H1 (cell line): ENCODE data around the gene KIAA0930.

Experiments used
- EP300 ChIP-seq, 2 experiments: IDR thresholded peaks; 1 replicate in 1 of 2; 2 replicates in 1 of 2; pipeline ENCODE4 v1.6.1; 2011 to 2012; ENCODE audit warnings: low read depth in 2 of 2, low read length in 2 of 2, mild to moderate bottlenecking in 2 of 2, borderline replicate concordance in 1 of 2, inconsistent platforms in 1 of 2, moderate library complexity in 1 of 2
- EZH2 ChIP-seq: fragments of 200-600 bp; sonication (generic); IDR thresholded peaks from 2 replicates; pipeline ENCODE4 v1.7.1; 2012; ENCODE audit warnings: low read depth, mild to moderate bottlenecking, moderate library complexity, low read length, inconsistent platforms; ENCODE audit not compliant: severe bottlenecking
- KDM1A ChIP-seq: fragments of 200-600, 300-600 bp; sonication (generic); IDR thresholded peaks from 2 replicates; pipeline ENCODE4 v1.7.1; 2016; ENCODE audit warnings: mild to moderate bottlenecking, low read length, borderline replicate concordance
- TCF12 ChIP-seq: IDR thresholded peaks from 2 replicates; pipeline ENCODE4 v1.6.1; 2011; ENCODE audit warnings: low read depth, mild to moderate bottlenecking, low read length
- TF ChIP-seq, protein P1 (sequence below), 3 experiments: IDR thresholded peaks; 1 replicate in 2 of 3; 2 replicates in 1 of 3; pipeline versions ENCODE4 v1.5.1 to v1.6.1; 2011; ENCODE audit warnings: low read length in 3 of 3, mild to moderate bottlenecking in 3 of 3, inconsistent platforms in 2 of 3, low read depth in 1 of 3, moderate library complexity in 1 of 3; ENCODE audit not compliant: insufficient read depth in 1 of 3; ENCODE audit errors: control extremely low read depth in 1 of 3

DNA sequence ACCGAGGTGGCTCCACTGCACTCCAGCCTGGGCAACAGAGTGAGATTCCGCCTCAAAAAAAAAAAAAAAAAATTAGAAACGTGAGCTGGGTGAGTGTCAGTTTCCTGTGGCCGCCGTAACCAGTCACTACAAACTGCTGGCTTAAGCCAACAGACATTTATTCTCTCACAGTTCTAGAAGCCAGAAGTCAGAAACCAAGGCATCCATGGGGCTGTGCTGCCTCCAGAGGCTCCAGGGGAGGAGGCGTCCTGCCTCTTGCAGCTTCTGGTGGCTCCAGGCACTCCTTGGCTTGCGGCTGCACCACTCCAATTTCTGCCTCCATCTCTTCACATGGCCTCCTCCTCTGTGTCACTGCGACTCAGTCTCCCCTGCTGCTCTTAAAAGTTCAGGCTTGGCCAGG is 11.1 kb upstream of the KIAA0930 start:
- TF ChIP-seq EZH2 (no peak), EP300 (IDR thresholded peaks at IDR 0.05; ENCODE audit: borderline replicate concordance in 1 of 2, low read depth in 2 of 2, low read length in 2 of 2) (no peak), TCF12 (no peak), KDM1A (no peak)
- TF ChIP-seq, protein P1, sequence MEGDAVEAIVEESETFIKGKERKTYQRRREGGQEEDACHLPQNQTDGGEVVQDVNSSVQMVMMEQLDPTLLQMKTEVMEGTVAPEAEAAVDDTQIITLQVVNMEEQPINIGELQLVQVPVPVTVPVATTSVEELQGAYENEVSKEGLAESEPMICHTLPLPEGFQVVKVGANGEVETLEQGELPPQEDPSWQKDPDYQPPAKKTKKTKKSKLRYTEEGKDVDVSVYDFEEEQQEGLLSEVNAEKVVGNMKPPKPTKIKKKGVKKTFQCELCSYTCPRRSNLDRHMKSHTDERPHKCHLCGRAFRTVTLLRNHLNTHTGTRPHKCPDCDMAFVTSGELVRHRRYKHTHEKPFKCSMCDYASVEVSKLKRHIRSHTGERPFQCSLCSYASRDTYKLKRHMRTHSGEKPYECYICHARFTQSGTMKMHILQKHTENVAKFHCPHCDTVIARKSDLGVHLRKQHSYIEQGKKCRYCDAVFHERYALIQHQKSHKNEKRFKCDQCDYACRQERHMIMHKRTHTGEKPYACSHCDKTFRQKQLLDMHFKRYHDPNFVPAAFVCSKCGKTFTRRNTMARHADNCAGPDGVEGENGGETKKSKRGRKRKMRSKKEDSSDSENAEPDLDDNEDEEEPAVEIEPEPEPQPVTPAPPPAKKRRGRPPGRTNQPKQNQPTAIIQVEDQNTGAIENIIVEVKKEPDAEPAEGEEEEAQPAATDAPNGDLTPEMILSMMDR (IDR thresholded peaks at IDR 0.05; ENCODE audit: control extremely low read depth in 1 of 3, insufficient read depth in 1 of 3, low read depth in 1 of 3, low read length in 3 of 3) = no peak
